ENCODE results near the gene COL6A2. TPM values are rescaled to one million over a fixed set of nuclear protein-coding genes. Genes with fewer than 3 reads are reported as not detected.
A peak's percentile ranks its signal among the peaks of the same experiment; 100 is the strongest.

COL6A2 gene
- total RNA-seq: 1,000 to 10,000 TPM in 2 of 4 donors, 100 to 1,000 TPM in 2; 321 to 1,200 (median 948) TPM

DNA sequence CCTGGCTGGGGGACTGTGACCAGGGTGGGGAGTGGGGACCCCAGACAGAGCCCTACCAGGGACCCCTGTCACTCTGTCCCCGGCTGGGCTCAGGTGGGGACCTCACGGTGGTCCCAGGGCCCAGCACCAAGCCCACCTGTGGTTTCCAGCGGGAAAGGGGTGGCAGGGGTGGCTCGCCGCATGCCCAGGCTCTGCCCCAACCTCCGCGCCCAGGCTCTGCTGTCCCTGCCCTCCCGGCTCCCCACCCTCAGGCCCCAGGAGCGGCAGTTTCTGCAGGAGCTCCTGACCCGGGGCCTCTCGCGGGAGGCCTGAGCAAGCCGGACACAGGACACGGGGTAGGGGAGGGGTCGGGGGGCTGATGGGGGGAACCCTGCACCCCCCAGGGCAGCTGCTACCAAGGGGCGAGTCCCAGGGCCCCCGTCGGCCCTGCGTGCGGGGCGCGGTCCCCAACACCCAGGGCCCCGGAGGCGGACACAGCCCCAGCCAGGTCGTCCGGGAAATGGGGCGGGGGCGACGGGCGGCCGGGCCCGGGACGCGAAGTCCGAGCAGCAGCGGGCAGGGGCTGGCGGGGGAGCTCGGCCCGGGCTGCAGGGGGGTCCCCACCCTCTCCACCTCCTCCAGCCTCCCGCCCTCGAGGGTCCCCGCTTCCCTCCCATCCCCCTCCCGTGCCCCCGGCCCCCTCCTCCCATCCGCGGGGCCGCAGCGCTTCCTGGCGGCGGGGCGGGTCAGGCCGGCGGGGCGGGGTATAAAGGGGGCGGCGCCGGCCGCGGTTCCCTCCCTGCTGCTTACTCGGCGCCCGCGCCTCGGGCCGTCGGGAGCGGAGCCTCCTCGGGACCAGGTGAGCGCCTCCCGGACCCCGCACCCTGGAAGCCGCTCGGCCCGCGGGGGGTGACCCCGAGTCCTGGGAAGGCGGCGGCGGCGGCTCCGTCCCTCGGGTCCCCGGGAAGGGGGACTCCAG is at the start of gene COL6A2:
Gene COL6A2 (plus strand): TSS at position 777 of the 958 bp plus-strand sequence.
- Histone ChIP-seq H3K36me3 (no peaks in the 10 kb centered on the region), H3K4me3 (peak within 1 kb of the TSS; percentile 55 to 97), H3K27me3 (no peaks in the 10 kb centered on the region), H3K4me1 (peaks cover 3 to 11% of the 10 kb centered on the region in 2 donors), H3K27ac (peak within 1 kb of the TSS; percentile 97 to 99), H3K9me3 (peaks cover 0 to 7% of the 10 kb centered on the region in 2 donors)
- TF ChIP-seq, protein P1, sequence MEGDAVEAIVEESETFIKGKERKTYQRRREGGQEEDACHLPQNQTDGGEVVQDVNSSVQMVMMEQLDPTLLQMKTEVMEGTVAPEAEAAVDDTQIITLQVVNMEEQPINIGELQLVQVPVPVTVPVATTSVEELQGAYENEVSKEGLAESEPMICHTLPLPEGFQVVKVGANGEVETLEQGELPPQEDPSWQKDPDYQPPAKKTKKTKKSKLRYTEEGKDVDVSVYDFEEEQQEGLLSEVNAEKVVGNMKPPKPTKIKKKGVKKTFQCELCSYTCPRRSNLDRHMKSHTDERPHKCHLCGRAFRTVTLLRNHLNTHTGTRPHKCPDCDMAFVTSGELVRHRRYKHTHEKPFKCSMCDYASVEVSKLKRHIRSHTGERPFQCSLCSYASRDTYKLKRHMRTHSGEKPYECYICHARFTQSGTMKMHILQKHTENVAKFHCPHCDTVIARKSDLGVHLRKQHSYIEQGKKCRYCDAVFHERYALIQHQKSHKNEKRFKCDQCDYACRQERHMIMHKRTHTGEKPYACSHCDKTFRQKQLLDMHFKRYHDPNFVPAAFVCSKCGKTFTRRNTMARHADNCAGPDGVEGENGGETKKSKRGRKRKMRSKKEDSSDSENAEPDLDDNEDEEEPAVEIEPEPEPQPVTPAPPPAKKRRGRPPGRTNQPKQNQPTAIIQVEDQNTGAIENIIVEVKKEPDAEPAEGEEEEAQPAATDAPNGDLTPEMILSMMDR (IDR thresholded peaks at IDR 0.05): peak; percentile 27 to 77 (median 52)
- peak; percentile 63 to 96 for TF ChIP-seq POLR2A (IDR thresholded peaks at IDR 0.05)
- peak; percentile 77 to 85 for DNase-seq
- intact Hi-C loops (cut with DNase I; ENCODE audit: low total_unique reads): loop anchor here (2.0 kb wide), 1 partner anchor 127 kb away; no protein-coding TSS in a partner anchor

DNA sequence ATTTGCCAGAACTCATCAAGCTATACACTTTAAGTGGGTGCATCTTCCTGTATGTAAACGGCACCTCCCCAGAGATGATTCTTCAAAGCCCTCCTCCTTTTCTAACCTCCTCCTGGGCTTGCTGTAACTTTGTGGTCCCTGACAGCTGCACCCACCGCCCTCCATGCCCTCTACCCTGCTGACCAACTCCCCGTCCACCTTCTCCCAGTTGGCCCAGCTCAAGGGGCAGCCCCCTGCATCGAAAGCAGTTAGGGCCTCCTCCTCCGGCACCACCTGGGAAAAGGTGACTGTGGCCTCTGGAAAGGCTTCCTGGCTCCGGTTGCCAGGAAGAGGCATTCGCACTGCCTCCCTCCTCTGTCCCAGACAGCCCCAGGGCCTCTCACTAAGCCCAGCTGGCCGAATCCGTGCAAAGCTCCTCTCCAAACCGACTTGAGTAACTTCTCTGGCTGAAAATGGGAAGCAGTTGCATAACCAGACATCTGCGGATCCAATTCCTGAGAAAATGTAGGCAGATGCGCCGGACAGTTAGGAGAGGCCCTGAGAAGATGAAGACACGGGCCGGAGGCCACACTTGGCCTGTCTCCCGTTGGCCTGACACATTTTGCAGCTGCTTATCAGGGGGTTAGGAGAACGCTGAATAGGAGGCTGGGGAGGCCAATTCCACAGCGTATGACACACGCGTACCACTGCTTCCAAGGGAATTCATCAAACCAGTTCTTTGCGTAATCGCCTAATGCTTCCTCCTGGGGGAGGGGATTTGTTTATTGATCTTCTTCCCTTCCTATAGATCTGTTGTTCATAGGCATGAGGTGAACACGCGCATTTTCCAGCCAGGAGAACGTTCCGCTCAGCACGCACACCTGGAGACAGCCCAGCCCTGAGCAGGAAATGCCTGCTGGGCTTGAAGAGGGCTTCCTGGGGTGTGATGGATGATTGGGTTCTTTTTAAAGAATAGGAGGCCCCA is 48.7 kb upstream of the COL6A2 start:
- Histone ChIP-seq H3K27ac (peak overlapping the region; percentile 92 to 96), H3K27me3 (no peaks in the 10 kb centered on the region), H3K36me3 (no peaks in the 10 kb centered on the region), H3K4me1 (peaks cover 12% of the 10 kb centered on the region in 2 donors), H3K4me3 (no peak overlapping the region), H3K9me3 (no peaks in the 10 kb centered on the region)
- DNase-seq: peak; percentile 98
- intact Hi-C loops (cut with DNase I; ENCODE audit: low total_unique reads): no loop called here
- TF ChIP-seq, protein P1 (IDR thresholded peaks at IDR 0.05): no peak
- TF ChIP-seq POLR2A (IDR thresholded peaks at IDR 0.05): peak in 1 of 2 donors; percentile 32

DNA sequence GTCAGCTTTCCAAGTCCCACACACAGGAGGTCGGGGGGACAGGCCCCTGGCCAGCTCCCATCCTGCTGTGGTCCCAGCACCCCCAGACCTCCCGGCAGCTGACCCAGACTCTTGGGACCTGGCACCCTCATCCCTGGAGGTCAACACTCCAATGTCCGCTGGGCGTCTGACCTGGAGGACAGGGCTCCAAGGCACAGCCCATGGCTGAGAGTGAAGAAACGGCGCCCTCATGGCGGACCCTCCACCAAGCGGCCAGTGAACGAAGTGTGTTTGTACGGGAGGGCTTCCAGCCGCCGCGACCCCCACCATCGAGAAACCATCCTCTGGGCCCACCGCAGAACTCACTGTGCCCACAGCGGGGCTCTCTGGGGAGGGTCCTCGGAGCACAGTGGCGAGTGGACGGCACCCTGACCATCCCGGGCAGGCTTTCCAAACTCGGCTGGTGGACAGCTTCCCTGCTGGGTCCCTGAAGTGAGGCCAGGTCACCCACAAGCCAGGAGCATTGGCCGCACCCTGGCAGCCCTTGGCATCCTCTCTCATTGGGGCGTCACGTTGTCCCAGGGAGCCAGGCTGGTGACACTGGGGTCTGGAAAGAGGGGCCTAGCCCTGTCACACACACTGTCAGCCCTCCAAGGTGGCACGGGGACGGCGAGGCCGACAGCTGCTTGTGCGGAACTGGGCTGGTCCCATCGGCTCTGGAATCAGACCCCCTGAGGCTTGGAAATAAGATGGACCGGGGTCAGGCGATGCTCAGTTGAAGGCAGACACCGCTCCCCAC is 47.8 kb upstream of the COL6A2 start:
- Histone ChIP-seq H3K27ac (peak overlapping the region; percentile 92 to 96), H3K36me3 (no peaks in the 10 kb centered on the region), H3K27me3 (no peaks in the 10 kb centered on the region), H3K4me3 (no peak overlapping the region), H3K4me1 (peaks cover 12 to 19% of the 10 kb centered on the region in 2 donors), H3K9me3 (no peaks in the 10 kb centered on the region)
- TF ChIP-seq POLR2A (IDR thresholded peaks at IDR 0.05): no peak
- intact Hi-C loops (cut with DNase I; ENCODE audit: low total_unique reads): loop anchor here (5.0 kb wide), 1 partner anchor 68 kb away; the partner anchor contains the start of gene COL6A1
- peak; percentile 45 to 60 for DNase-seq

DNA sequence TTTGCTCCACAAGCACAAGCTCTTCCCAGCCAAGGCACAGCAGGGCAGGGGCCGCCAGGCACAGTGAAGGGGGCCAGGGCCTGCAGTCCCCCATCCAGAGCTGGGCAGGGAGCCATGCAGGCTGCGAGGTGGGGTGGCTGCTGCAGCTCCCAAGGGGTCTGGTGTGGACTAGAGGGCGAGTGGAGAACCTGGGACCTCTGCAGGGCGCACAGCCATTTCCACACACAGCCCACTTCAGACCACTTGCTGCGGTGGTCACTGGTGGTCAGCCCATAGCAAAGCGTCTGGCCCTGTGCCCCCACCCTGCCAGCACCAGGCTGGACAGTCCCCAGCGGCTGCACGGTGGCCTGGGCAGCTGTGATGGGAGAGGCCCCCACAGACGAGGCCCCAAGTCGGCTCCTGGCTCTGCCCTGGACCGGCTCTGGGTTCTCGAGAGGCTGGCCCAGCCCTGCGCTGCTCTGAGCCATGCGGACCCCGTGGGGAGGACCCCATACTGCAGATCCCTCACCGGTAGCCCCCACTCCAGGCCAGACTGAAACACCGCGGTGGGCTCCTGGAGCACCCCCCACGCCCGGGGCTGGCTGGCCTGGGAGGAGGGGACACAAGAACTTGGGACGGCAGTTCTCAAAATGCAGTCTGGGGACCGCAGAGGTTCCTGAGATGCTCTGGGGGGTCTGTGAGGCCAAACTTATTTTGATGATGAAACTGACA is 47.1 kb upstream of the COL6A2 start:
- no peaks in the 10 kb centered on the region for H3K9me3 ChIP-seq
- H3K4me1 ChIP-seq: peaks cover 12 to 25% of the 10 kb centered on the region in 2 donors
- peak in 1 of 2 donors; percentile 29 for DNase-seq
- H3K27me3 ChIP-seq: no peaks in the 10 kb centered on the region
- intact Hi-C loops (cut with DNase I; ENCODE audit: low total_unique reads): loop anchor here (5.0 kb wide), 1 partner anchor 69 kb away; the partner anchor contains the start of gene COL6A1
- TF ChIP-seq, protein P1 (IDR thresholded peaks at IDR 0.05): no peak
- no peaks in the 10 kb centered on the region for H3K36me3 ChIP-seq
- no peak overlapping the region for H3K4me3 ChIP-seq
- H3K27ac ChIP-seq: peak overlapping the region; percentile 92 to 96

All from uterus (tissue), 4 donors.